ENCODE data around the gene DENND6B.
"Not testable (repeated sequence)": the region's sequence is repeated elsewhere in the genome, so short reads cannot be mapped to it uniquely, and the experiment has no call there.

The DENND6B gene

GRCh38 chr22:50367778-50368500 lies 41.1 kb upstream of the DENND6B start:
- H3K27ac ChIP-seq (ENCODE audit: low read length): no peak overlapping the region
- no peaks in the 10 kb centered on the region for H3K27me3 ChIP-seq (replicated peaks; ENCODE audit: insufficient read depth, low read length)
- no peaks in the 10 kb centered on the region for H3K9me2 ChIP-seq (replicated peaks; ENCODE audit: insufficient read depth, low read length)
- no peak for DNase-seq
- no peaks in the 10 kb centered on the region for H3F3A ChIP-seq (ENCODE audit: insufficient read depth, low read length)
- TF ChIP-seq EZH2phosphoT487 (IDR thresholded peaks at IDR 0.05; ENCODE audit: low read length): no peak
- no peak for TF ChIP-seq CTCF (IDR thresholded peaks at IDR 0.05; ENCODE audit: low read length)
- TF ChIP-seq EZH2 (optimal IDR thresholded peaks at IDR 0.05; ENCODE audit: low read depth, low read length): no peak
- no peaks in the 10 kb centered on the region for H4K20me1 ChIP-seq (ENCODE audit: insufficient read depth, low read length)
- no peak overlapping the region for H2AFZ ChIP-seq (ENCODE audit: low read length)
- H3K4me1 ChIP-seq (ENCODE audit: low read length): no peaks in the 10 kb centered on the region
- no peak overlapping the region for H3K4me3 ChIP-seq (ENCODE audit: low read length)
- H3K9ac ChIP-seq (ENCODE audit: low read length): no peak overlapping the region
- no peaks in the 10 kb centered on the region for H3K9me3 ChIP-seq (replicated peaks; ENCODE audit: insufficient read depth, low read length)
- peaks cover 41% of the 10 kb centered on the region for H3K79me2 ChIP-seq (ENCODE audit: low read length)
- H3K36me3 ChIP-seq (replicated peaks; ENCODE audit: insufficient read depth, low read length): no peaks in the 10 kb centered on the region
- no peak overlapping the region for H3K4me2 ChIP-seq (ENCODE audit: low read depth, low read length)

- H3K9me2 ChIP-seq (replicated peaks; ENCODE audit: insufficient read depth, low read length); H3K9ac ChIP-seq (ENCODE audit: low read length); H3K27ac ChIP-seq (ENCODE audit: low read length); H3K36me3 ChIP-seq (replicated peaks; ENCODE audit: insufficient read depth, low read length); H3K27me3 ChIP-seq (replicated peaks; ENCODE audit: insufficient read depth, low read length); H2AFZ ChIP-seq (ENCODE audit: low read length); H3K9me3 ChIP-seq (replicated peaks; ENCODE audit: insufficient read depth, low read length); H3K4me1 ChIP-seq (ENCODE audit: low read length); DNase-seq; H4K20me1 ChIP-seq (ENCODE audit: insufficient read depth, low read length); H3K4me3 ChIP-seq (ENCODE audit: low read length); H3F3A ChIP-seq (ENCODE audit: insufficient read depth, low read length); H3K4me2 ChIP-seq (ENCODE audit: low read depth, low read length): not testable (repeated sequence)
- peaks cover 80% of the 10 kb centered on the region for H3K79me2 ChIP-seq (ENCODE audit: low read length)
Observed at GRCh38 chr22:50363803-50364194, 37.0 kb upstream of the DENND6B start.

GRCh38 chr22:50363166-50363802 lies 36.5 kb upstream of the DENND6B start:
- no peak overlapping the region for H3K4me2 ChIP-seq (ENCODE audit: low read depth, low read length)
- no peaks in the 10 kb centered on the region for H3K4me1 ChIP-seq (ENCODE audit: low read length)
- H3K27me3 ChIP-seq (replicated peaks; ENCODE audit: insufficient read depth, low read length): no peaks in the 10 kb centered on the region
- no peaks in the 10 kb centered on the region for H4K20me1 ChIP-seq (ENCODE audit: insufficient read depth, low read length)
- no peak overlapping the region for H3K4me3 ChIP-seq (ENCODE audit: low read length)
- no peak for DNase-seq
- no peaks in the 10 kb centered on the region for H3K9me3 ChIP-seq (replicated peaks; ENCODE audit: insufficient read depth, low read length)
- no peaks in the 10 kb centered on the region for H3K36me3 ChIP-seq (replicated peaks; ENCODE audit: insufficient read depth, low read length)
- peaks cover 85% of the 10 kb centered on the region for H3K79me2 ChIP-seq (ENCODE audit: low read length)
- H3F3A ChIP-seq (ENCODE audit: insufficient read depth, low read length): no peaks in the 10 kb centered on the region
- TF ChIP-seq EZH2phosphoT487 (IDR thresholded peaks at IDR 0.05; ENCODE audit: low read length) (no peak), CTCF (IDR thresholded peaks at IDR 0.05; ENCODE audit: low read length) (no peak), EZH2 (optimal IDR thresholded peaks at IDR 0.05; ENCODE audit: low read depth, low read length) (no peak)
- no peak overlapping the region for H3K9ac ChIP-seq (ENCODE audit: low read length)
- no peak overlapping the region for H2AFZ ChIP-seq (ENCODE audit: low read length)
- no peak overlapping the region for H3K27ac ChIP-seq (ENCODE audit: low read length)
- H3K9me2 ChIP-seq (replicated peaks; ENCODE audit: insufficient read depth, low read length): no peaks in the 10 kb centered on the region

- no peak for TF ChIP-seq CTCF (IDR thresholded peaks at IDR 0.05; ENCODE audit: low read length)
- no peak for TF ChIP-seq EZH2phosphoT487 (IDR thresholded peaks at IDR 0.05; ENCODE audit: low read length)
- TF ChIP-seq EZH2 (optimal IDR thresholded peaks at IDR 0.05; ENCODE audit: low read depth, low read length): no peak
- no peaks in the 10 kb centered on the region for H3K27me3 ChIP-seq (replicated peaks; ENCODE audit: insufficient read depth, low read length)
- H3K4me1 ChIP-seq (ENCODE audit: low read length): no peaks in the 10 kb centered on the region
- H3K4me2 ChIP-seq (ENCODE audit: low read depth, low read length): no peak overlapping the region
- H3K9me3 ChIP-seq (replicated peaks; ENCODE audit: insufficient read depth, low read length): no peaks in the 10 kb centered on the region
- H3K9ac ChIP-seq (ENCODE audit: low read length): no peak overlapping the region
- peaks cover 86% of the 10 kb centered on the region for H3K79me2 ChIP-seq (ENCODE audit: low read length)
- no peaks in the 10 kb centered on the region for H4K20me1 ChIP-seq (ENCODE audit: insufficient read depth, low read length)
- no peak overlapping the region for H3K4me3 ChIP-seq (ENCODE audit: low read length)
- no peak overlapping the region for H2AFZ ChIP-seq (ENCODE audit: low read length)
- no peak for DNase-seq
- no peaks in the 10 kb centered on the region for H3F3A ChIP-seq (ENCODE audit: insufficient read depth, low read length)
- H3K9me2 ChIP-seq (replicated peaks; ENCODE audit: insufficient read depth, low read length): no peaks in the 10 kb centered on the region
- no peak overlapping the region for H3K27ac ChIP-seq (ENCODE audit: low read length)
- no peaks in the 10 kb centered on the region for H3K36me3 ChIP-seq (replicated peaks; ENCODE audit: insufficient read depth, low read length)
Observed at GRCh38 chr22:50361688-50362087, 34.9 kb upstream of the DENND6B start.

Measured in MM.1S (cell line).